ENCODE measurements around the gene KRTAP12-4.
"Not testable (repeated sequence)": the region's sequence is repeated elsewhere in the genome, so short reads cannot be mapped to it uniquely, and the experiment has no call there.

KRTAP12-4 gene

GRCh38 chr21:44654576-44655175 is at the start of gene KRTAP12-4:
Gene KRTAP12-4 (minus strand): TSS chr21:44654659. CDS start chr21:44654614, 45 bp downstream.
- Mint-ChIP-seq H3K4me3 (no peak within 1 kb of the TSS), H3K27ac (no peak within 1 kb of the TSS), H3K36me3 (peaks cover 1% of the 10 kb centered on the region), H3K9me3 (peaks cover 8% of the 10 kb centered on the region), H3K27me3 (peaks cover 6% of the 10 kb centered on the region), H3K4me1 (peaks cover 7% of the 10 kb centered on the region)
- ATAC-seq (ENCODE audit: low read depth) (no peak), DNase-seq (ENCODE audit: low spot score in 2 of 2) (no peak)

GRCh38 chr21:44703731-44704635 is 49.5 kb upstream of the KRTAP12-4 start:
- H3K36me3 Mint-ChIP-seq, result no peaks in the 10 kb centered on the region
- H3K27ac Mint-ChIP-seq, result no peak overlapping the region
- DNase-seq (ENCODE audit: low spot score in 2 of 2) (no peak), ATAC-seq (ENCODE audit: low read depth) (no peak)
- no peak overlapping the region for H3K4me3 Mint-ChIP-seq
- H3K9me3 Mint-ChIP-seq, result peaks cover 6% of the 10 kb centered on the region
- peaks cover 47% of the 10 kb centered on the region for H3K27me3 Mint-ChIP-seq
- H3K4me1 Mint-ChIP-seq, result peaks cover 3% of the 10 kb centered on the region

GRCh38 chr21:44702973-44703730 is 48.7 kb upstream of the KRTAP12-4 start:
- Mint-ChIP-seq H3K9me3 (peaks cover 6% of the 10 kb centered on the region), H3K4me3 (no peak overlapping the region), H3K4me1 (peaks cover 3% of the 10 kb centered on the region), H3K27ac (no peak overlapping the region), H3K27me3 (peaks cover 51% of the 10 kb centered on the region), H3K36me3 (no peaks in the 10 kb centered on the region)
- no peak for DNase-seq (ENCODE audit: low spot score in 2 of 2)
- ATAC-seq (ENCODE audit: low read depth), result no peak

- peaks cover 6% of the 10 kb centered on the region for H3K9me3 Mint-ChIP-seq
- peaks cover 56% of the 10 kb centered on the region for H3K27me3 Mint-ChIP-seq
- ATAC-seq (ENCODE audit: low read depth), result no peak
Measured at GRCh38 chr21:44702111-44702972, 47.9 kb upstream of the KRTAP12-4 start.

GRCh38 chr21:44701541-44701940 is 47.1 kb upstream of the KRTAP12-4 start:
- H3K27ac Mint-ChIP-seq, result no peak overlapping the region
- H3K4me3 Mint-ChIP-seq, result no peak overlapping the region
- H3K4me1 Mint-ChIP-seq, result peaks cover 3% of the 10 kb centered on the region
- H3K36me3 Mint-ChIP-seq, result no peaks in the 10 kb centered on the region
- peaks cover 6% of the 10 kb centered on the region for H3K9me3 Mint-ChIP-seq
- no peak for ATAC-seq (ENCODE audit: low read depth)
- peaks cover 61% of the 10 kb centered on the region for H3K27me3 Mint-ChIP-seq
- DNase-seq (ENCODE audit: low spot score in 2 of 2), result no peak

More at GRCh38 chr21:44702111-44702972, 47.9 kb upstream of the KRTAP12-4 start:
- Mint-ChIP-seq H3K27ac (no peak overlapping the region), H3K4me1 (peaks cover 3% of the 10 kb centered on the region), H3K4me3 (no peak overlapping the region), H3K36me3 (no peaks in the 10 kb centered on the region)
- DNase-seq (ENCODE audit: low spot score in 2 of 2), result no peak

- Mint-ChIP-seq H3K27ac (no peak overlapping the region), H3K4me3 (no peak overlapping the region), H3K9me3 (peaks cover 6% of the 10 kb centered on the region), H3K36me3 (no peaks in the 10 kb centered on the region), H3K27me3 (peaks cover 60% of the 10 kb centered on the region), H3K4me1 (peaks cover 3% of the 10 kb centered on the region)
- ATAC-seq (ENCODE audit: low read depth) (no peak), DNase-seq (ENCODE audit: low spot score in 2 of 2) (no peak)
Measured at GRCh38 chr21:44701023-44701400, 46.6 kb upstream of the KRTAP12-4 start.

- Mint-ChIP-seq H3K9me3 (peaks cover 2% of the 10 kb centered on the region), H3K36me3 (no peaks in the 10 kb centered on the region), H3K27me3 (peaks cover 58% of the 10 kb centered on the region), H3K4me1 (peaks cover 3% of the 10 kb centered on the region), H3K4me3 (no peak overlapping the region), H3K27ac (no peak overlapping the region)
- no peak for DNase-seq (ENCODE audit: low spot score in 2 of 2)
- ATAC-seq (ENCODE audit: low read depth), result no peak
Measured at GRCh38 chr21:44700101-44701022, 45.9 kb upstream of the KRTAP12-4 start.

- H3K27me3 Mint-ChIP-seq, result peaks cover 52% of the 10 kb centered on the region
- no peak overlapping the region for H3K4me3 Mint-ChIP-seq
- H3K36me3 Mint-ChIP-seq, result no peaks in the 10 kb centered on the region
- H3K9me3 Mint-ChIP-seq, result no peaks in the 10 kb centered on the region
- DNase-seq (ENCODE audit: low spot score in 2 of 2), result no peak
- no peak for ATAC-seq (ENCODE audit: low read depth)
- no peak overlapping the region for H3K27ac Mint-ChIP-seq
- peaks cover 3% of the 10 kb centered on the region for H3K4me1 Mint-ChIP-seq
Measured at GRCh38 chr21:44699502-44700001, 45.1 kb upstream of the KRTAP12-4 start.

GRCh38 chr21:44697811-44698734 is 43.6 kb upstream of the KRTAP12-4 start:
- peaks cover 3% of the 10 kb centered on the region for H3K4me1 Mint-ChIP-seq
- peaks cover 1% of the 10 kb centered on the region for H3K36me3 Mint-ChIP-seq
- H3K27ac Mint-ChIP-seq, result no peak overlapping the region
- H3K27me3 Mint-ChIP-seq, result peaks cover 46% of the 10 kb centered on the region
- no peak overlapping the region for H3K4me3 Mint-ChIP-seq
- H3K9me3 Mint-ChIP-seq, result peaks cover 6% of the 10 kb centered on the region
- ATAC-seq (ENCODE audit: low read depth) (no peak), DNase-seq (ENCODE audit: low spot score in 2 of 2) (no peak)

- H3K4me3 Mint-ChIP-seq; ATAC-seq (ENCODE audit: low read depth); H3K36me3 Mint-ChIP-seq; DNase-seq (ENCODE audit: low spot score in 2 of 2); H3K9me3 Mint-ChIP-seq; H3K27ac Mint-ChIP-seq; H3K4me1 Mint-ChIP-seq: not testable (repeated sequence)
- peaks cover 38% of the 10 kb centered on the region for H3K27me3 Mint-ChIP-seq
Measured at GRCh38 chr21:44697172-44697810, 42.8 kb upstream of the KRTAP12-4 start, which contains the start of gene KRTAP10-12. Gene KRTAP10-12 (plus strand): TSS chr21:44697172. CDS start chr21:44697202, 30 bp downstream.

- no peak overlapping the region for H3K27ac Mint-ChIP-seq
- no peak overlapping the region for H3K4me3 Mint-ChIP-seq
- H3K27me3 Mint-ChIP-seq, result peaks cover 33% of the 10 kb centered on the region
- peaks cover 9% of the 10 kb centered on the region for H3K9me3 Mint-ChIP-seq
- no peak for DNase-seq (ENCODE audit: low spot score in 2 of 2)
- no peak for ATAC-seq (ENCODE audit: low read depth)
- peaks cover 3% of the 10 kb centered on the region for H3K4me1 Mint-ChIP-seq
- H3K36me3 Mint-ChIP-seq, result peaks cover 1% of the 10 kb centered on the region
Measured at GRCh38 chr21:44696572-44696971, 42.1 kb upstream of the KRTAP12-4 start.

All from memory B cell (primary cell).